ENCODE results near the gene THAP2. TPM values are rescaled to one million over a fixed set of nuclear protein-coding genes. Genes with fewer than 3 reads are reported as not detected.

The THAP2 gene
- total RNA-seq, 1 donor from 2014 or later: 1.9 TPM

DNA sequence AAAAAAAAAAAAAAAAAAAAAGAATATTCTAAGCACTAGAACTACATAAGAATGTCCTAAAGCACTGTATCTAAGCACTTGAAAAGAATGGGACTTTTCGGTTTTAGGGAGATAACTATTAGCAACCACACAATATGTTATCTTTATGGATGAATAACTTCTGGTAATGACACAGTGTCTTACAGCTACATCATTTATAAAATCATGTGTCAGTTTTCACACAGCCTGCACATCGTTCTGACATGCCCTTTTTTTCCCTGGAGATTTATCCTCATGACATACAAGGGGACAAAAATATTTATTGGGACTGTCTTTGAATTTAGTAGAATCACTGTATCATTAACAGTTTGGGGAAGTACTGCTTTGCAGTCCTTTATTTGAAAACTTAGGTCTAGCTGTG lies 39.1 kb downstream of the THAP2 start:
- DNase-seq (ENCODE audit: low read depth, low spot score): no peak

DNA sequence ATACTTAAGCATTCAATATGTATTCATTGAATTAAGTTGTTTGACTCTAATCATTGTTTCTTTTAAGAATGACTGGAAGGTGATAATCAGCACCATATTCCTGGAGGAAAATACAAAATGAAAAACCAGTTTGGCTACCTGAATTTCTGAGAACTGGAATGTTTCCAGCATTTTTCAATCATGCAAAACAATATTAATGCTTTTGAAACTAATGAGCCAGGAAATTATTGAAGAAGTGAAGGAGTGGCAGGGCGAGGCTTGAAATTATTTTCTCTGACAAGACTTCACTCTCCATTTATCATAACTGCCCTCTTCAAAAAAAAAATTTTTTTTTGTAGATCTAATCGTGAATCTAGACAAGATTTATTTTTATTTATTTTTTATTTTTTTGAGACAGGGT lies 40.8 kb downstream of the THAP2 start:
- DNase-seq (ENCODE audit: low read depth, low spot score): no peak

DNA sequence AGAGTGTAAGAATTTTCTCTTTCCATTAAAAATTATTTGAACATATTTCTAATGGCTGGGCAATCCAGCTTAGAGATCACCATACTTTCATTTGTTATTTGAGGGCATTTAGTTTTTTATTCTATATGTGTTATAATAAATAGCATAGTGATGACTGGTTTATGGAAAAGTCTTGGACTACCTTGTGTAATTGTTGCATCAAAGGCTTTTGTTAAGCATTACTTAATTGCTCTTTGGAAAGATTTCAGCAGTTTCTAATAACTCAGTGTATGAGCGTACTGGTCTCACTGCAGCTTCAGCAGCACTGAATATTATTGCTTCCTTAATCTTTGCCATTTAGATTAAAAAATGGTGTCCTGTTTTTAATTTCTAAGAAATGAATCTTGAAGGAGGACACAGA lies 44.6 kb downstream of the THAP2 start:
- no peak for DNase-seq (ENCODE audit: low read depth, low spot score)

DNA sequence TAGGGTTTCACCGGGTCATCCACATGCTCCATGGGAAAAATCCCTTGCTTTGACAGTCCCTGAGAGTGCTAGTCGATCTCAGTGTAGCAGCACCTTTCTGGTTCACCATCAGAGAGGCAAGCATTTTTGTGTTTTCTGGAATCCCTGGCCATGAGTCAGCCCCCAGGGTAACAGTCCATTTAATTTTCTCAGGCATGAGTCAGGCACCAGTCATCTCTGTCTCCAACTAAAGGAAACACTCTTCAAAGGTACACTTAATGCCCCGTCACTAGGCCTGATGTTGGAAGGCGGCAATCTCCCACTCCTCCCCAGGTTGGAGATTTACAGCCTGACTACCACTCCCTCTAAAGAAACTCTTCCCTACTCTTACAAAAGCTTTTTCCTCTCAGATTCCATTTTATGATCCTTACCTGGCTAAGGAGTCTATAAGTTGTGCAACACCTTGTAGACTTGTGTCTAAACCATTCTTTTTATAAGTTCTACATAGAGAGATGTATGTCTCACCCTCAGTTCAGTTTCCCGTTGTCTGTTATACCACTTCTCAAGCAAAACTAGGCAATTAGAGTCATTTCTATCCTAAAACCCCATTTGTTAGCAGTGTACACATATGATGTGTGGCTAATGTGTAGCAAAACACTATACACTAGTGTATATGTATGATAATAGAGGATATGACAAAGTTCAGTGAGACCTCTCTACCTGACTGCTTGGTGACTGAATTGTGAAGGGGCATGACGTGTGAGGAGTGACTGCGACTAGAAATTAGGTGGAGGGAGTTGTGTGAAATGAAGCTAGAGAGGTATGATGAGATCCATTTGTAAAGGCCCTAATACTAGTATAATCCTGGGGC lies 46.4 kb downstream of the THAP2 start:
- DNase-seq (ENCODE audit: low read depth, low spot score): no peak

DNA sequence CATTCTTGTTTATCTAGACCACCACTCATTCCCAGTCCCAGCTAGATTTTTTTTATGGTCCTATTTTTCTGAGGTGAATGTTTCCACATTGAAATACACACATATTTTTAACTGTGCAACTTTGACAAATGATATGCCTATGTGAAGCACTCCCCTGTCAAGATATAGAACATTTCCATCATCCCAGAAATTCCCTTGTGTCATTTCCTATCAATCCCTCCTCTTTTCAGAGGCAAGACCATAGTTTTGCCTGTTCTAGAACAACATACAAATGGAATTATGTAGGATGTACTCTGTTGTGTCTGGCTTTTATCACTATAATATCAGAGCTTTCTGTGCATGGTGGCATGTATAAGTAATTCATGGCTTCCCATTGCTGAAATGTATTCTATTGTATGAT lies 54.5 kb downstream of the THAP2 start:
- DNase-seq (ENCODE audit: low read depth, low spot score): no peak

DNA sequence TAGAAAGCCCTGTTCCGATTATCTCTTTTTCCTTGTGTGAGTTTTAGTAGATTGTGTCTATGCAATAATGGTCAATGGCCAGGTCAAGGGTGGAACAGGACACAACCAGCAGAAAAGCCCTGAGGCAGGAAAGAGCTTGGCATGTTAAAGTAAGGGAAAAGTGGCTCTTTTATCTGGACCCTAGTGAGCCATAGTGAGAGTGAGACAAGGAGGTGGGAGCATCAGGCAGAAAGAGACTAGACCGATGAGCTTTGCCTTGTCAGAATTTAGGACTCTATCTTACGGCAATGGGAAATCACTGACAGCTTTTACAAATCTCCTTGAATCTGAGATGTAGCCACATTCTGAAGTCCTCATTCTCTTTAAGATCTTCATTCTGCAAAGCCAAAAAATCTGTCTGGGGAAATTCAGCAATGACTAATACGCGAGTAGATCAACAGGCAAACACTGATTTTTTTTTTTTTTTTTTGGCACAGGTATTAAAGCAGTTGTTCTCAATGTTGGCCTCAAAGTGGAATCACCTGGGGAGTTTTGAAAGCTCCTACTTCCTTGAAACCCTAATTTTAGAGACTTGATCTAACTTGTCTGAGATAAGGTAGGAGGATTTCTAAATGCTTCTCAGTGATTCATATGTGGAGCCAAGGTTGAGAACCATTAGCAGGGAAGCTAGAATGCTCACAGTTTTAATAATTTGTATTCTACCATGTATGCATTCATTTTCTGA lies 55.7 kb downstream of the THAP2 start:
- DNase-seq (ENCODE audit: low read depth, low spot score): no peak

DNA sequence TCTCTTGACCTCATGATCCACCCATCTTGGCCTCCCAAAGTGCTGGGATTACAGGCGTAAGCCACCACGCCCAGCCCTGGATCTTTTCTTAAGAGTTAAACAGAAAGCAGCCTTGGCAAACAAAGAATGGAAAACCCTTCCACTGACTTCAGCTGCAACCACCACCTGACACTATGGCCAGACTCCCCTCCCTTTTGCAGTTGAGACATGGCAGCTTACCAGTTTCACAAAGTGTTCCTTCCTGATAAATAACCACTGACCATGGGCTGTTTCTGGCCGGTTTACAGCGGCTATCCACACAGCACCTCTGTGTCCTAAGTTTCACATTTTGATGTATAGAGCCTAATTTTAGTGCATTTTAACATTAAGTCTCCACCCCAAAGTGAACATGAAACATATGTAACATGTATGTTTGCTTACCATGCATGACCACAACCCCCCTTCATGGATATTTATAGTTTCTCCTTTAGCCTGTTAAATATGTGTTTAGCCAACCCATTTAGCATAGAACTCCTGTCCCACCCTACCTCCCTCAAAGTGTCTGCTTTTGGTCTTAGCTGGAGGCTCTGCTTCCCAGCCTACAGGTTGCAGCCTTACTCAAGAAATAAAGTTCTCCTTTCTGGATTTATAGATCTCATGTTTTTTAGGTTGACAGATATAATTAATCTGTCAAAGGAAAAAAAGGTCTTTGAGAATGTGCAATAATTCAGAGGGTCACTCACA lies 57.8 kb downstream of the THAP2 start:
- DNase-seq (ENCODE audit: low read depth, low spot score): no peak

DNA sequence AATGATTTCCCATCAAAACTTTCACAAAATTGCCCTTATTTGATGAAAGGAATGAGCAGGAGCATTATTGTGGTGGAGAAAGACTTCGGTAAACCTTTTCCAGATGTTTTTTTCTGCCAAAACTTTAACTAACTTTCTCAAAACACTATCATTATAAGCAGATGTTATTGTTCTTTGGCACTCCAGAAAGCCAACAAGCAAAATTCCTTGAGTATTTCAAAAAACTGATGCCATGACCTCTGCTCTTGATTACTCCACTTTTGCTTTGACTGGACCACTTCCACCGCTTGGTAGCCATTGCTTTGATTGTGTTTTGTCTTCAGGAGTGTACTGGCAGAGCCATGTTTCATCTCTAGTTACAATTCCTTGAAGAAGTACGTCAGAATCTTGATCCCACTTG lies 60.9 kb downstream of the THAP2 start:
- no peak for DNase-seq (ENCODE audit: low read depth, low spot score)

DNA sequence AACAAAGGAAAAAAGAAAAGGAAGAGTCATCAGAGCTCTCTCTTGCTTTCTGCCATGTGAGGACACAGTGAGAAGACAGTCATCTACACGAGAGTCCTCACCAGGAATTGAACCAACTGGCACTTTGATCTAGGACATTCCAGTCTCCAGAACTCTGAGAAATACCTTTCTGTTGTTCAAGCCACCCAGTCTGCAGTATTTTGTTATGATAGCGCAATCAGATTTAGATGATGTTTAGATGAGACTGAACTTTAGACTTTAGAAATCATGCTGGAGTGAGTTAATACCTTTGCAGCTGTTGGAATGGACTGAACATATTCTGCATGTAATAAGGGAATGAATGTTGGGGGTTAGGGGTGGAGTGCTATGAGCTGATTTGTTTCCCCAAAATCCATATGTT lies 62.4 kb downstream of the THAP2 start:
- DNase-seq (ENCODE audit: low read depth, low spot score): no peak

DNA sequence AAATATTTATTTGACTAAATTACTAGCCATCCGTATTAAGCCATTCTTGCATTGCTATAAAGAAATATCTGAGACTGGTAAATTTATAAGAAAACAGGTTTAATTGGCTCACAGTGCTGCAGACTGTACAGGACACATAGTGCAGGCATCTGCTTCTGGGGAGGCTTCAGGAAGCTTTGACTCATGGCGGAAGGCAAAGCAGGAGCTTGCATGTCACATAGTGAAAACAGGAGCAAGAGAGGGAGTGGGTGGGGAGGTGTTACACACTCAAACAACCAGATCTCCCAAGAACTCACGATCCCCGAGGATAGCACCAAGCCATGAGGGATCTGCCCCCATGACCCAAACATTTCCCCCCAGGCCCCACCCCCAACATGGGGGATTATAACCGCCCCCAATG lies 63.9 kb downstream of the THAP2 start:
- no peak for DNase-seq (ENCODE audit: low read depth, low spot score)

Other genes with a start within 250 kb of the THAP2 start
- gene LGR5, start 224.5 kb upstream of the THAP2 start, total RNA-seq: not detected in 2 replicates
- gene ZFC3H1, start 453 bp upstream of the THAP2 start, total RNA-seq: 14.8 and 18.2 TPM in 2 replicates
- gene TMEM19, start 21.8 kb downstream of the THAP2 start, total RNA-seq: 29.9 and 50.0 TPM in 2 replicates
- gene RAB21, start 90.6 kb downstream of the THAP2 start, total RNA-seq: 28.8 and 50.8 TPM in 2 replicates
- 26.6 and 32.3 TPM in 2 replicates for gene TBC1D15, start 175.5 kb downstream of the THAP2 start, total RNA-seq

Measured in pulmonary artery endothelial cell (primary cell).